Measurements from ENCODE around the gene SFR1. TPM values are rescaled to one million over a fixed set of nuclear protein-coding genes. Genes with fewer than 3 reads are reported as not detected.

Gene SFR1
- total and polyA plus RNA-seq, 2 experiments from 2014 or later = 8.7 to 10.0 TPM

DNA sequence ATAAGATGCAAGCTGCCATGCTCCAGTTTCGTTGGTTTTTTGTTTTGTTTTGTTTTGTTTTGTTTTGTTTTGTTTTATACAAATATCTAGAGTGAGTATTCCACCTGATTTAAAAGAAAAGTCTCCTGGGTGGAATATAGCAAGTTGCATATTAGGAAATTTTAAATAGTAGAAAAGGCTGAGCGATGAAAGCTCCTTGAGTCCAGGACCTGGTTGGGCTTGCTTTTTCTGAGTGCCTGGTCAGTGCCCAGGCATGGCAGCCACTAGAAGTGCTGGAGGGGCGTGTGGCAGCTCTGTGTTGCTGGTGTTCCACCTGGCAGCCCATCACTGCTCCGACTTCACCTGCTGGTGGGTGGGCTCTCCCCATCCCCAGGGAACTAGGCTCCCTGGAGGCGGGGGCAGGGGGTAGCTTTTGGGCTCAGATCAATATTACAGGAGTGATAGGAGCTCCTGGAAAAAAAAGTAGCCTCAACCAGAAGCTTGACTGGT lies 44.3 kb upstream of the SFR1 start:
- Histone ChIP-seq H3K4me3 (no peak overlapping the region), H3K4me1 (ENCODE audit: low read depth) (no peaks in the 10 kb centered on the region), H3K9me3 (ENCODE audit: low read depth) (no peaks in the 10 kb centered on the region), H3K36me3 (no peaks in the 10 kb centered on the region), H3K27ac (no peak overlapping the region), H3K27me3 (no peaks in the 10 kb centered on the region)
- TF ChIP-seq, protein P1, sequence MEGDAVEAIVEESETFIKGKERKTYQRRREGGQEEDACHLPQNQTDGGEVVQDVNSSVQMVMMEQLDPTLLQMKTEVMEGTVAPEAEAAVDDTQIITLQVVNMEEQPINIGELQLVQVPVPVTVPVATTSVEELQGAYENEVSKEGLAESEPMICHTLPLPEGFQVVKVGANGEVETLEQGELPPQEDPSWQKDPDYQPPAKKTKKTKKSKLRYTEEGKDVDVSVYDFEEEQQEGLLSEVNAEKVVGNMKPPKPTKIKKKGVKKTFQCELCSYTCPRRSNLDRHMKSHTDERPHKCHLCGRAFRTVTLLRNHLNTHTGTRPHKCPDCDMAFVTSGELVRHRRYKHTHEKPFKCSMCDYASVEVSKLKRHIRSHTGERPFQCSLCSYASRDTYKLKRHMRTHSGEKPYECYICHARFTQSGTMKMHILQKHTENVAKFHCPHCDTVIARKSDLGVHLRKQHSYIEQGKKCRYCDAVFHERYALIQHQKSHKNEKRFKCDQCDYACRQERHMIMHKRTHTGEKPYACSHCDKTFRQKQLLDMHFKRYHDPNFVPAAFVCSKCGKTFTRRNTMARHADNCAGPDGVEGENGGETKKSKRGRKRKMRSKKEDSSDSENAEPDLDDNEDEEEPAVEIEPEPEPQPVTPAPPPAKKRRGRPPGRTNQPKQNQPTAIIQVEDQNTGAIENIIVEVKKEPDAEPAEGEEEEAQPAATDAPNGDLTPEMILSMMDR (IDR thresholded peaks at IDR 0.05; ENCODE audit: low read depth, low read length) = no peak
- no peak for DNase-seq (ENCODE audit: low read depth in 1 of 2, low spot score in 1 of 2)

DNA sequence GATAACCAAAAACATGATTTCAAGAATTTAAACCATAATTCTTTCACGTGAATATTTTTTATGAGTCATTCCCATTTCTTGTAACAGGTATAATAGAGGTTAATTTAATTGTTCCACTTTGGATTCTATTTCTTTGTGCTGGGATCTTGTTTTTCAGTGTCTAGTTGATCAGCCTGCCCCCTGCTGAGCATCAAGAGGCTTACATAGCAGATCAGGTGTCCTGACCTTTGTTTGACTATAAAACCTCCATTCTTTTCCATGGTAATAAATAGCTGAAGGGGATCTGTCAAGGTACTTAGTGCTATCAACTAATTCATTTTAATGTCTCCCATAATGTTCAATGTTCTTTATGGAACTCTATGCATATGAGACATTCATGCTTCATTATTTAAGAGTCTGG lies 41.2 kb upstream of the SFR1 start:
- DNase-seq (ENCODE audit: low read depth in 1 of 2, low spot score in 1 of 2) = peak; percentile 25 to 45
- Histone ChIP-seq H3K27me3 (no peaks in the 10 kb centered on the region), H3K4me1 (ENCODE audit: low read depth) (peaks cover 5% of the 10 kb centered on the region), H3K36me3 (no peaks in the 10 kb centered on the region), H3K9me3 (ENCODE audit: low read depth) (no peaks in the 10 kb centered on the region), H3K4me3 (no peak overlapping the region), H3K27ac (no peak overlapping the region)
- TF ChIP-seq, protein P1 (IDR thresholded peaks at IDR 0.05; ENCODE audit: low read depth, low read length) = peak; percentile 52

DNA sequence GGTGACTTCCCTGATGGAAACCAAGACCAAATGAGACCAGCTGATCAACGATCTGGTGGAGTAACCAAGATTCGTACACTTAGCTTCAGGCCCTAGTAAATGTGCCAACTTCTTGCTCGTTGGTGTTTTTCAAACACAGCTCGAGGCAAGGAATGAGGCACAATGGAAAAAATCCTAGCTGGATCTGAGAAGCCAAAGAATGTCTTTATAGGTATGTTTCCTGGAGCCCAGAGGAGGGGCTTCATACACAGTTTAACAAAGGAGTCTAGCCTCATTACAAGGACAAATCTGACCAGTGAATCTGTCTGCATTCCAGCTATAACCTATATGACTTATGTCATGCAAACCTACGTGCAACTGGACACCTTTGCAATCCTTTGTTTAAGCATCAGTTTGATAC lies 40.0 kb upstream of the SFR1 start:
- Histone ChIP-seq H3K4me3 (no peak overlapping the region), H3K4me1 (ENCODE audit: low read depth) (peaks cover 5% of the 10 kb centered on the region), H3K36me3 (no peaks in the 10 kb centered on the region), H3K27ac (no peak overlapping the region), H3K27me3 (no peaks in the 10 kb centered on the region), H3K9me3 (ENCODE audit: low read depth) (no peaks in the 10 kb centered on the region)
- no peak for DNase-seq (ENCODE audit: low read depth in 1 of 2, low spot score in 1 of 2)
- TF ChIP-seq, protein P1 (IDR thresholded peaks at IDR 0.05; ENCODE audit: low read depth, low read length) = no peak

DNA sequence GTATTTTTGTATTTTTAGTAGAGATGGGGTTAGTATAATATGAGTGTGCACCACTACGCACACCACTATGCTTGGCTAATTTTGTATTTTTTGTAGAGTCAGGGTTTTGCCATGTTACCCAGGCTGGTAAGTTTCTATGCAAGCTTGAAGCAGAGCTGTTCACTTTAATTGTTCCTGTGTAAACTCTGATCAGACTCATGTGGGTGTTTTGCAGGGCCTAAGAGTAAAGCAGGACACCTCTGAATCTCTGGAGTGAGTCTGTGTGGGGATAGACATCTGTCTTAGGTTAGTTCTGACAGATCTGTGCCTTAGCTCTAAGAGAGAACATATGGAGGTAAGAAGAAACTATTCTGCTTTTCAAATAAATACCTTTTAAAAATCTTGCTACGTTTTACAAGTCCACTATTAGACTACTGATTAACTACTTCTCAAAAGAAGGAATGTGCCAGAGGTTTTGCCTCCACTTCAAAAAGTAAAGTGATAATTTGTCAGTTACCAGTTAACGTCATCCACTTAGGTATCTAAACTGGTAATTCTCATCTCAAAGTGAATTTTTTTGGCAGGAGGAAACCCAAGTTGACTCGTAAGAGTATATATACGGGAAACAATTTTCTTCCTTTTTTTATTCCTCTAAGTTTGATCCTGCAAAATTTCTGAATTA lies 37.4 kb upstream of the SFR1 start:
- TF ChIP-seq, protein P1 (IDR thresholded peaks at IDR 0.05; ENCODE audit: low read depth, low read length) = no peak
- Histone ChIP-seq H3K4me3 (no peak overlapping the region), H3K9me3 (ENCODE audit: low read depth) (no peaks in the 10 kb centered on the region), H3K27me3 (no peaks in the 10 kb centered on the region), H3K4me1 (ENCODE audit: low read depth) (peaks cover 5% of the 10 kb centered on the region), H3K36me3 (no peaks in the 10 kb centered on the region), H3K27ac (no peak overlapping the region)
- no peak for DNase-seq (ENCODE audit: low read depth in 1 of 2, low spot score in 1 of 2)

DNA sequence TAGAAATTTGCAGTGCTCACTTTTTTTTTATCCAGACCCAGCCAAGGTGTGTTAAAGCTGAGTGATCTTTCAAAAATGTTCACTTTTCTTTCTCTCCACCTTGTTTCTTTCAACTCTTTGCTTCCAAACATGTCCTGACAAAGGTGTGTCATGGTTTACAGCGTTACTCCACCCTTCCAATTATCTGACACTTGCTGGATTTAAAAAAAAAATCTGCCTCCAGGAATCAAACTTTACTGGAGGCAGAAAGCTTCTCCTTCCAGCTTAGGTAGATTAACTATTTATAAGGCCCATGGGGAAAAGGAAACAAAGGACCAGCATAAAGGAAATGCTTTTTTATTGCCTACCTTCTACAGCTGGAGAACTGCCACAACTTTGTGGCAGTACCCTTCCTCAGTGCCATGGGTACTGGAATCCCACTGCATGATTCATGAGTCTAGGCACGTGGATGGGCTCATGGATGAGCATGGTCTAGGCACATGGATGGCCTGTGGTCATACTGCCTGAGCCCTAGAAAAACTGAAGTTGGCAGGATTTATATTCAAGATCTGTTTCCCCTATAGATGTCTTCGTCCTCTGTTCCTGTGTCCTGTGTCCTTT lies 36.1 kb upstream of the SFR1 start, which contains the start of gene COL17A1:
TSS of gene COL17A1 (minus strand) at position 80 of the 600 bp plus-strand sequence. CDS start 5,207 bp downstream, outside the sequence.
- H3K27ac ChIP-seq = no peak within 1 kb of the TSS
- TF ChIP-seq, protein P1 (IDR thresholded peaks at IDR 0.05; ENCODE audit: low read depth, low read length) = no peak
- no peaks in the 10 kb centered on the region for H3K9me3 ChIP-seq (ENCODE audit: low read depth)
- H3K27me3 ChIP-seq = no peaks in the 10 kb centered on the region
- peaks cover 5% of the 10 kb centered on the region for H3K4me1 ChIP-seq (ENCODE audit: low read depth)
- no peak for DNase-seq (ENCODE audit: low read depth in 1 of 2, low spot score in 1 of 2)
- H3K36me3 ChIP-seq = no peaks in the 10 kb centered on the region
- no peak within 1 kb of the TSS for H3K4me3 ChIP-seq

Measured in cardiac muscle cell (in vitro differentiated cells and primary cell).